HG03432 (cell line): ENCODE results near the gene FRAS1.
"Not testable (repeated sequence)": the region's sequence is repeated elsewhere in the genome, so short reads cannot be mapped to it uniquely, and the experiment has no call there.

Experiments used
- ATAC-seq: cut with Tn5 transposase; IDR thresholded peaks from one replicate; pipeline ENCODE4 v1.9.1; 2021; ENCODE audit warnings: mild to moderate bottlenecking, moderate library complexity; ENCODE audit not compliant: unreplicated experiment

Gene FRAS1

GRCh38 chr4:78057135-78057599, at the start of gene FRAS1:
Gene FRAS1, plus strand, starts transcription at chr4:78057323. Its CDS starts 687 bp downstream, at chr4:78058010.
- peak; percentile 34 for ATAC-seq

- ATAC-seq: not testable (repeated sequence)
Measured at GRCh38 chr4:78011003-78011402, 46.1 kb upstream of the FRAS1 start.

GRCh38 chr4:78014889-78015886, 41.9 kb upstream of the FRAS1 start:
- ATAC-seq: no peak

- no peak for ATAC-seq
Measured at GRCh38 chr4:78018271-78019049, 38.7 kb upstream of the FRAS1 start.

GRCh38 chr4:78019414-78019813, 37.7 kb upstream of the FRAS1 start:
- ATAC-seq: no peak

- ATAC-seq: no peak
Measured at GRCh38 chr4:78020677-78021076, 36.4 kb upstream of the FRAS1 start.

GRCh38 chr4:78022517-78022916, 34.6 kb upstream of the FRAS1 start:
- ATAC-seq: no peak

- no peak for ATAC-seq
Measured at GRCh38 chr4:78024085-78024484, 33.0 kb upstream of the FRAS1 start.

GRCh38 chr4:78024576-78025091, 32.5 kb upstream of the FRAS1 start:
- no peak for ATAC-seq

GRCh38 chr4:78031417-78031950, 25.6 kb upstream of the FRAS1 start:
- no peak for ATAC-seq

GRCh38 chr4:78032446-78032845, 24.7 kb upstream of the FRAS1 start:
- ATAC-seq: no peak

GRCh38 chr4:78032929-78033328, 24.2 kb upstream of the FRAS1 start:
- ATAC-seq: no peak

- ATAC-seq: no peak
Measured at GRCh38 chr4:78033861-78034260, 23.3 kb upstream of the FRAS1 start.

GRCh38 chr4:78038704-78039103, 18.4 kb upstream of the FRAS1 start:
- no peak for ATAC-seq

GRCh38 chr4:78039678-78040077, 17.4 kb upstream of the FRAS1 start:
- ATAC-seq: no peak

- no peak for ATAC-seq
Measured at GRCh38 chr4:78040431-78040830, 16.7 kb upstream of the FRAS1 start.

- ATAC-seq: no peak
Measured at GRCh38 chr4:78047366-78047765, 9.8 kb upstream of the FRAS1 start.

GRCh38 chr4:78056265-78057129, 626 bp upstream of the FRAS1 start:
- peak; percentile 78 for ATAC-seq

GRCh38 chr4:78057600-78058550, 752 bp downstream of the FRAS1 start:
- ATAC-seq: peak; percentile 32
